ENCODE results near the gene GMEB2.
"Not testable (repeated sequence)": the region's sequence is repeated elsewhere in the genome, so short reads cannot be mapped to it uniquely, and the experiment has no call there.

GMEB2 gene

DNA sequence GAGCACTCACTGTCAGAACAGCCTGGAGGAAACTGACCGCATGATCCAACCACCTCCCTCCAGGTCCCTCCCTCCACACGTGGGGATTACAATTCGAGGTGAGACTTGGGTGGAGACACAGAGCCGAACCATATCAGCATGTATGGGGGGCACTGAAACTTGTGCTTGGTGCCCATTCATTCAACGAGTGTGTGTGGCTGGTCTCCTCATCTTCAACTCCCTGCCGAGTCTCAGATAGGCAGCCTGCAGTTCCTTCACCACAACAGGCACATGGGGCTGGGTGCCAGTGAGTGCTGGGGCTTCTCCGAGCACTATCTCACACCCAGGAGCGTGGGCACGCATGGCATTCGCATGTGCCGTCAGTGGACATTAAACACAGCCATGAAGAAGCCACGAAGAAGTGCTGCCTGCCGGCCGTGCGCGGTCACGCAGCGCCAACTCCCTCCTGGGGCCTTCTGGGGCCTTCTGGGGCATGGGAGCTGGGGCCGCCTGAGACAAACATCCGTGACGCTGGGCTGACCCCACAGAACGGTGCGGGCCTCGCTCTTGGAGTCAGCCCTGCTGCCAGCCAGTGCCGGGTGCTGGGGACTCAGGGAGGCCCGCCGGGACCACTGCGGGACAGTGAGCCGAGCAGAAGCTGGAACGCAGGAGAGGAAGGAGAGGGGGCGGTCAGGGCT is 30.5 kb upstream of the GMEB2 start:
- DNase-seq (ENCODE audit: low read depth, low spot score), result no peak

DNA sequence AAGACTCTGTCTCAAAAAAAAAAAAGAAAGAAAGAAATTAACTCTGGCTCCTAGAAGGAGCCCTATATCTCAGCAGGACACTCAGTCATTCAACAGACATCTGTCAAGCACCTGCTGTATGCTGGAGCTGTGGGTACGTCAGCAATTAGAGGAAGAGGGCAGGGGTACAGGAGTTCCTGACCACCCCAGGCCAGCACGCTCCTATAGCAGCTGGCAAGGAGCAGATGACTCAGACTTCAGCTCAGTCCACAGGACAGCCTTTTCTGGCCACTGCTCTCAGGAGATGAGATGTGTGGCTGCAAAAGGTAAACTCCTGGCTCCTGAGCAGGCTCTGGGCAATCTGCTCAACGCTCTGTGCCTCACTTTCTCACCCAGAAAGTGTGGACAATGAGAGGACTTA is 29.6 kb upstream of the GMEB2 start:
- no peak for DNase-seq (ENCODE audit: low read depth, low spot score)

DNA sequence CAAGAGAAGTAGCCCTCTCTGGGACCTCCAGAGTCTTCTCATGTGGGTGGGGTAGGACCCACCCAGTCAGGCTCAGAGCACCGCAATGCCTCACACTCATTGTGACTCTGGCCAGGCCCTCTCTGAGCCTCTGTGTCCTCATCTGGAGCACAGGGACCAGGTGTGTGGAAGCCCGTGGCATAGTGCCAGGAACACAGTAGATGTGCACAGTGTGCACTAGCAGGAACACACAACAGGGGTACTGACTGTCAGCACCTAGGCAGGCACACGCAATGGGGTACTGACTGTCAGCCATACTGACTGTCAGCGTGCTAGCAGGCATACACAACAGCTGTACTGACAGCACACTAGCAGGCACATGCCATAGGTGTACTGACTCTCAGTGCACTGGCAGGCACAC is 28.3 kb upstream of the GMEB2 start:
- no peak for DNase-seq (ENCODE audit: low read depth, low spot score)

DNA sequence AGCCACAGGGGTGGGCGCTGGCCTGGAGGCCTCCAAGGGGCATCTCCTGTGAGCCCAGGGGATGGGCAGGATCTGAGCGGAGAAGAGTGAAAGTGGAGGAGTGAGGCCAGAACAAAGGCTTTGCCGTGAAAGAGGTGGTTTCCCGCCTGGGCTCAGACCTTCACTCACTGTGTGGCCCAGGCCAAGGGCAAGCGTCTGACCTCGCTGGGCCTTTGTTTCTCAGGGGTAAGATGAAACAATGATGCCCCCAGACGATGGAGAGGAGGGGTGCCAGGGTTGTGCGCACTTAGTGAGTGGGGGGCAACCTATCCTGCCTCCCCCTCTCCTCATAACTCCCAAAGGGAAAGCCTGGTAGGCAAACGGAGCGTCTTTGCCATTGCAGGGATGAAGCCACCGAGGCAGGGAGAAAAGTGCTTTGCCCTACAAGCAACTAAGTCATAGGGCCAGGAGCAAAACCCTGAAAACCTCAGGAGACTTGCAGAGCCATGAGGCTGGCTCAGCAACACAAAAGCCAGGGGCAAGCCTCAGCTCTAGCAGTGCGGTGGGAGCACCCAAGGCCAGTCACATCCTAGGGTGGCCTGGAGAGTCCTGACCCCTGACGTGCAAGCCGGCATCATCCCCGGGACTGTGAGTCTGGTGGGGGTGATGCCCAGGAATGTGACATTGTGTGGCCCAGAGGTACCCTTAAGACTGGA is 27.2 kb upstream of the GMEB2 start:
- no peak for DNase-seq (ENCODE audit: low read depth, low spot score)

DNA sequence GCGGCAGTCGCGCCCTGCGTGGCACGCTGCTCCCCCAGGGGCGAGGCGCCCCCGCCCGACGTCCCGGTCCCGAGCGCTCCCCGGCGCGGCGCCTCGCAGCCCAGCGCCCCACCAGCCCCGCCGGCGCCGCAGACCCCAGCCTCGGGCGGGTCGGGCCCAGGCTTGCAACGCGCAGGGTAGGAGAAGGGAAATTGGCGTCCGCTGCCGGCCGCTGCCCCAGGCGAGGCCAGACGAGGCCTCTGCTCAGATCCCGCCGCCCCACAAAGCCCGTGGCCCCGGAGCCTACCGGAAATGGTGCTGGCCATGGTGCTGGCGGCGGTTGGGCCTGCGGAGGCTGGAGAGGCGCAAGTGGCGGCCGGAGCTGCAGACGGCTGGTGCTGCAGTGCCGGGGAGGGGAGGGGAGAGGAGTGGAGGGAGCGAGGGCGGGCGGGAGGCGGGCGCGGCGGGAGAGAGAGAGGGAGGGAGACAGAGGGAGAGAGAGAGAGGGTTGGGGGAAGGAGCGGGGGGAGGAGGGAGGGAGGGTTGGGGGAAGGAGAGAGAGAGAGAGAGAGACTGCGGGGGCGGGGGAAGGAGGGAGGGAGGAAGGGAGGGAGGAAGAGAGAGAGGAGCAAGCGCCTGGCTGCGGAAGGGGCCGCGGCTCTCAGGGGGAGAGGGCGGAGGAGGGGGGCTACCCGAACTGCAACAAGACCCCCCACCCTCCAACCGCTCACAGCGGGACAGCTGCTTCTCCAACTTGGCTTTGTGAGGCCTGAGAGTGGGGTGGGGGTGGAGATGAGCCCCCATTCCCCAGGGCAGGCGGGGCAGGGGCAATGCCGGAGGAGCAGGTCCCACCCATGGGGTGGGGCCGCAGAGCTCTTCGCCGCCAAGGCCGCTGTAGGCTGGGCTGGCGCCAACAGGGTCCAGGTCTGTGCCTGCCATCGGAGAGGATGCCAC is 26.4 kb upstream of the GMEB2 start, which contains the start of gene STMN3:
TSS of gene STMN3 (minus strand) at position 384 of the 933 bp plus-strand sequence. CDS start at position 305, 79 bp downstream.
- no peak for DNase-seq (ENCODE audit: low read depth, low spot score)

DNA sequence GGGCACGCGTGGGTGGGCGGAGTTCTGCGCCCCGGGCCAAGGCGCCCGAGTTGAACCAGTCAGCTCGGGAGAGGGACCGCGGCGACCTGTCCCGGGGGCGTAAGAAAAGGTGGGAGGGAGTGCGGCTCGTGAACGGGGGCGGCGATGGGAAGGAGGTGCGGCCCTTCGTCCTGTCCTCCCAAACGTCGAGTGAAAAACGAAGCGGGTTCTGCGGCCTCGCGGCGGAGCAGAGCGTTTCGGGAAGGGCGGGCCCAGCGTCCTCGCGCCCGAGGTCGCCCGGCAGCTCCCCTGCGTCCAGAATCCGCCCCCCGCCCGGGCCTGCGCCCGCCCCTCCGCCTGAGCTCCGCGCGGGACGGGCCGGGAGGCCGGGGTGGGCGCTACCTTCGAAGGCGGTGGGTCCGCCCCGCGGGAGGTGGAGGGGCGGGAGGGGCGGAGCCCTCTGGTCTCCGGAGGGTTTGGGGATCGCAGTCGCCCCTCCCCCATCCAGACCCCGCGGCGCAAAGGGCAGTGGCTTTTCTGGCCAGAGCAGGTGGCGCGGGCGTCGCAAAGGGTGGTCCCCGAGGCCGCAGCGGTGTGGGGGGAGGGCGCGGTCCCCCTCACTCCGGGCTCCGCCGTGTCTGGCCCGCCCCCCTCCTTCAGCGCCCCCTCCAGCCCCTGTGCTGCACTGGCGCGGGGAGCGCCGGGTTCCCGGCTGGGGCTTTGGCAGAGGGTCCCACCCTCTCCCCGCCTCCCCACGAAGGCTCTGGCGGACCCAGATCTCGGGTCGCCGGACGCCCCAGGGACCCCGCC is 25.5 kb upstream of the GMEB2 start:
- no peak for DNase-seq (ENCODE audit: low read depth, low spot score)

DNA sequence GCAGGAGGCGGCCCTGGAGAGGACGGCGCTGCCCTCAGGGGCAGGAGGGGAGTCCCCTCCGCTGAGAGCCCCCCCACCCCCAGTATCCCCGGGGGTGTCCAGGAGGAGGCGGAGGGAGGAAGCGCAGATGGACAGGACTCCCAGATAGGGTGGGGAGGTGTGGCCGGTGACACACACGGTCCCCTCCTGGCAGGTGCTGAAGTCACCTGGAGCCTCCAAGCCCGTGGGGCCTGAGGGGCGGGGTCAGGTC is 25.0 kb upstream of the GMEB2 start:
- no peak for DNase-seq (ENCODE audit: low read depth, low spot score)

DNA sequence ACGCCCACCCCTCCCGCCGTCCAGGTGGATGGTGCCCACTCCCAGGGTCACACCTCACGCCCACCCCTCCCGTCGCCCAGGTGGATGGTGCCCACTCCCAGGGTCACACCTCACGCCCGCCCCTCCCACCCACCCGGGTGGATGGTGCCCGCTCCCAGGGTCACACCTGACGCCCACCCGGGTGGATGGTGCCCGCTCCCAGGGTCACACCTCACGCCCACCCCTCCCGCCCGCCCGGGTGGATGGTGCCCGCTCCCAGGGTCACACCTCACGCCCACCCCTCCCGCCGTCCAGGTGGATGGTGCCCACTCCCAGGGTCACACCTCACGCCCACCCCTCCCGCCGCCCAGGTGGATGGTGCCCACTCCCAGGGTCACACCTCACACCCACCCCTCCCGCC is 23.6 kb upstream of the GMEB2 start:
- not testable (repeated sequence) for DNase-seq (ENCODE audit: low read depth, low spot score)

DNA sequence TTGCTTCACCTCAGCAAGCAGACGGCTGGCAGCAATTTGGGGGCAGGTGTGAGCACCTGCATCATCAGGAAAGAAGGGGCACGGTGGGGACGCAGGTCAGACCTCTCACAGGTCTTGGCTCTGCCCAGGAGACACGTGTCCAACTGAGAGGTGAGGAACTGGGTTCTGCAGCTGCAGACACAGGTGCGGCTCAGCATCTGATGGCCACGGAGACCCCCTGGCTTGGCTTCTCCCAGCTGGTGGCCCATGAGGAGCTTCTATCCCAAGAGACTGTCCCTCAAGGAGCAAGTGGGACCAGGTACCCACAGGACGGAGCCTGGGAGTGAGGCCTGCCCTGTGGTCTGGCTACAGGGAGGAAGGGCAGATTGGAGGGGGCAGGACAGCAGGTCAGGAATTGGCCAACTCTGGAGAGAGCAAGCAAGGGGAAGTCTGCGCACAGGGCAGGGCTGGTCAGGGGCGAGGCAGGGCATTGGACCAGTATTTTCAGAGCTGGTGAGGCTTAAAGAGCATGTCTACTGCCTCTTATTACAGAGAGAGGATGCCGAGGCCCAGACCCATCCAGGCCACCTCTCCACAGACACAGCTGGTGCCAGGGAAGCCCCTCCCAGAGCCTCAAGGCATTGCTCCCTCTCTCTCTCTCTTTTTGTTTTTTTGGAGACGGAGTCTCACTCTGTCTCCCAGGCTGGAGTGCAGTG is 22.1 kb upstream of the GMEB2 start:
- no peak for DNase-seq (ENCODE audit: low read depth, low spot score)

DNA sequence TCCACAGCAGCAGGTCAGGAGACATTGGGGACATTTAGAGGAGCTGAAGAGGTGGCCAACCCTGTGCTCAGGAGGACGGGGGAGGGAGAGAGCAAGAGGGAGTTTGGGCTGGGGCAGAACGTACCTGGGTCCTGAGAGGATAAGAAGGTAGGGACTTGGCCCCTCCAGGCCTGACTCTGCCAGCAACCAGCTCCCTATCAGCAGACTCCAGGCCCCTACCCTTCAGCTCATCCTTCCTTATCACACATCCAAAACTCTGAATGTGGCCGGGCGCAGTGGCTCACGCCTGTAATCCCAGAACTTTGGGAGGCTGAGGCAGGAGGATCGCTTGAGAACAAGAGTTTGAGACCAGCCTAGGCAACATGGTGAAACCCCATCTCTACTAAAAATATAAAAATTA is 21.3 kb upstream of the GMEB2 start:
- no peak for DNase-seq (ENCODE audit: low read depth, low spot score)

DNA sequence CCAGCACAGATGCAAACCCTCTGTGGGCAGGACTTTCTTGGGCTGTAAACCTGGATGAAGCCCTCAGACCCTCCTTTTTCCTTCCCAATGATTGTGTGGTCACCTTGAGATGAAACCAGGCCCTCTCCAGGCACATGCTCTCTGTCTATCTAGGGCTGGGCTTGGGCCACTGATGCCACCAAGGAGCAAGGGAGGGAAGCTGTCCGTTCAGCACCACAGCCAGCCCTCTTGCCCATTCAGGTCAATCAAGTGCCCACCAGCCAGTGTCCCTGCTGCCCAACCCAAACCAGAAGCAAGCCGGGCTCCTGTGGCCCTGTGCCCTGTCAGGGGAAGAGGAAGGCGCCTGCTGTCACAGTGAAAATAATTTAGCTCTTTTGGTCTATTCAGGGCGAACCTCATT is 18.3 kb upstream of the GMEB2 start:
- no peak for DNase-seq (ENCODE audit: low read depth, low spot score)

DNA sequence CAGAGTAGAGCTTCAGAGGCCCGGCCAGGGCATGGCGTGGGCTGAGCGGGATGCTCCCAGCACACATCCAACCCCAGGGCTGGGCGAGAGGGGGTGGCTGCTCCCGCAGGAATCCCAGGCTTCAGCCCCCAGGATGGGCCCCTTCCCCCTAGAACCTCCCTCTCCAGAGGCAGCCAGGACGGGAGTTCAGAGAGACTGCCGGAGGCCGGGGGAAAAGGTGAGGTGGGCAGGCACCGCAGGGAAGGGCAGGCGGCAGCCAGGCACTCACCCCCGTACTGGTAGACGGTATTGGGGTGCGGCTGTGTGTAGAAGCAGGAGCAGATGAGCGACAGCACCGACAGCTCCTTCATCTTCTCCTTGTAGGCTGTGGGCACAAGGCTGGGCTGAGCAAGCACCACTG is 17.0 kb upstream of the GMEB2 start:
- no peak for DNase-seq (ENCODE audit: low read depth, low spot score)

DNA sequence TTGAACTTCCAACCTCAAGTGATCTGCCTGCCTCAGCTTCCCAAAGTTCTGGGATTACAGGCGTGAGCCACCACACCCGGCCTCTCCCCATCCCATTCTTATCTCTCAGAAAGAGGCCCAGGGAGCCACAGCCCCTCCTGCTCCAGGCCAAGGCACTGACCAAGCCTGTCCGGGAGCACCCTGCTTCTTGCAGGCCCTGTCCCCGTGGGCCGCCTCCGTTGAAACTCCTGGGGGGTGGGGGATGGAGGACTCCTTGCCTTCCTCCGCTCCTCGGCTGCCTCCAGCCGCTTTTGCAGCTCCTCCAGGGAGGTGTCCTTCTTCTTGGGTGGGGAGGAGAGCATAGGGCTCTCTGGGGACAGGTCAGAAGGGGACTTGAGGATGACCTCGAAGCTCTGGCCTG is 16.6 kb upstream of the GMEB2 start:
- no peak for DNase-seq (ENCODE audit: low read depth, low spot score)

DNA sequence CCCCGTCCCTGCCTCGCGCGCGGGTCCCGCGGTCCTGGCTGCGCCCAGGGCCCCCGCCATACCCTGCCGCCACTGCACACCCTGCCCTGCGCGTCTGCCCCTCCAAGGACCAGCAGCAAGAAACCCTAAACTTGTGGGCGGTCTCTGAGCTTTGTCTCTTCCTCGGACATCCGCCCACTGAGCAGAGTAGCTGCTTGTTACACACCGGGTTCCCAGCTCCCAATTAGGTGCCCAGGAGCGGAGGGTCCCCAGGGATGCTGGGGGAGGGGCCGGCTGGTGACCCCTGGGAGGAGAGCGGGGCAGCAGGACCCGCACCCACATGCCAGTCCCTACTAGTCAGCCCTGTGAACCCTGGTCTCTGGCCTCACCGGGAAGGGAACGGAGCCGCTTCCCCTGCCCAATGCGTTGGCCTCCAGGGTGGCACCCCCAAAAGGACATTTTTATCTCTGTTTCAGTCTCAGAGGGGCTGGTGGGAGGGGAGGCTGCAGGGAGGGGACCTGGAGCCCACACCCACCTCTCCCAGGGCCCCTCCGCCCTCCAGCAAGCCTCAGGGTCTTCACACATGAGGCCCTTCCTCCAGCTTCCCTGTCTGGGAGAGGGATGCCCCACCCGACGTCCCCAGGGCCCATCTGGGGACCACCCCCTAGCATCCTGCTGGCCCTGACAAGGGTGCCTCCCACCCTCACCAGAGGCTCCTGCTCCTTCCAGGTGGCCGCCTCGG is 15.8 kb upstream of the GMEB2 start:
- no peak for DNase-seq (ENCODE audit: low read depth, low spot score)

DNA sequence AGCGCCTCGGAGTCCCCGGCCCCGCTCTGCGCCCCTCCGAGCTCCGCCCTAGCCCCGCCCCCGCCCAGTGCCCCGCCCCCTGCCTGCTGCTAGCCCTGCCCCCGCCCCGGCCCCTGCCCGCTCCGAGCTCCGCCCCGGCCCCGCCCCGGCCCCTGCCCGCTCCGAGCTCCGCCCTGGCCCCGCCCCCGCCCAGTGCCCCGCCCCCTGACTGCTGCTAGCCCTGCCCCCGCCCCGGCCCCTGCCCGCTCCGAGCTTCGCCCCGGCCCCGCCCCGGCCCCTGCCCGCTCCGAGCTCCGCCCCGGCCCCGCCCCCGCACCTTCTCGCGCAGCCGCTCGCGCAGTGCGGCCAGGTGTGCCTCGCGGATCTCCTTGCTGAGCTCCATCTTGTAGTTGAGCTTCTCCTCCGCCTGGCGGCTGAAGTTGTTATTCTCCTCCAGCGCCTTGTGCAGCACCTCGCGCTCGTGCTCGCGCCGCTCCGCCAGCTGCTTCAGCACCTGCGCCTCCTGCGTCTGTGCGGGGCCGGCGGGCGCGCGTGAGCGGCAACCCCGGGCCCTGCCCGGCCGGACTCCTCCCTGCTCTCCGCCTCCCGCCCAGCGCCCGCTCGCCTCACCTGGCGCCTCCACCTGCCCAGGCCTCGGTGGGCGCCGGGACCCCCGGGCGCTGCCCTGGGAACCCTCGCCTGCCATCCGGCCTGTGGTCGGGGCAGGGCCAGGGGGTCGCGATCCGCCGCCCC is 15.1 kb upstream of the GMEB2 start:
- peak; percentile 95 for DNase-seq (ENCODE audit: low read depth, low spot score)

DNA sequence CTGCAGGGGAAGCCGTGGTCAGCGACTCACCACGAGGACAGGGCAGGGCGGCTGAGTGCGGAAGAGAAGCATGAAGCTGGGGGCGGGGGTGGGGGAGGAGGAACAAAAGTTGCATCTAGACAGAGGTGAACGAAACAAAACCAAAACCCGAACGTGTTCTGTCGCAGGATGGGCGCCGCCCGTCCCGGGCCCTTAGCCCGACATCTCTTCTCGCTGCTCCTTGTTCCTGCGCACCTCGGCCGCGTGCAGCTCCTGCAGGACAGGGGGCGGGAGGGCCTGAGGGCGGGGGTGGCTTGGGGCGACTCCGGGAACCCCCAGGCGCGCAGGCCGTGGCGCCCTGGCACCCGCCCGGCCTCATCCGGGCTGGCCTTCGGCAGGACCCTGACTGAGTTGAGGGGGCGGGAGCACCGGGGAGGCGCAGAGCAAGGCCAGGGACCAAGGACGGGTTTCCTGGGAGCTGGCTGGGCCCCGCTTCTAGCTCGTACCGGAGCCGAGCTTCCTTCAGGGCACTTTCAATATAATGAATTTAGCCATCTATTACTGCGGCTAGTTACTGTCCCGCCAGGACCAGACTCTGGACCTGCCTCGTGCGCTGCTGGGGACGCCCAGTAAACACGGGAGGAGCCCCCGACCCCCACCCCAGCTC is 14.4 kb upstream of the GMEB2 start:
- no peak for DNase-seq (ENCODE audit: low read depth, low spot score)

DNA sequence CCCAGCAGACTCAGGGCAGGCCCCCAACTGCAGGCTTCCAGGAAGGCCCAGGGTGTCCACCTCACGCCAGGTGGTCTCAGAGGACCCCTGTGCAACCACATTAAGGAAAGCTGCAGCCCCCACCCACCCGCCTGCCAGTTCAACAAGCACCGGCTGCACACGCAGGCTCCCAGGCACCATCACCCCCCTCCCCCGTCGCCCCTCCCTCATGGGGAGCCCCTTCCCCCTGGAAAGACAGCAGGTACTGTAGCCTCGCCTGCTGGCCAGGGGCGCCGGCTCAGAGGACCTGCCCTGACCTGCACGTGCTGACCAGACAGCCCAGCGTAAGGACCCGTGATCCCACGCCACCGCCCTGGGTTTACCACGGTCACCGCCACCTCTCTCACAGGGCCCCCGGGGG is 13.8 kb upstream of the GMEB2 start:
- DNase-seq (ENCODE audit: low read depth, low spot score), result not testable (repeated sequence)

DNA sequence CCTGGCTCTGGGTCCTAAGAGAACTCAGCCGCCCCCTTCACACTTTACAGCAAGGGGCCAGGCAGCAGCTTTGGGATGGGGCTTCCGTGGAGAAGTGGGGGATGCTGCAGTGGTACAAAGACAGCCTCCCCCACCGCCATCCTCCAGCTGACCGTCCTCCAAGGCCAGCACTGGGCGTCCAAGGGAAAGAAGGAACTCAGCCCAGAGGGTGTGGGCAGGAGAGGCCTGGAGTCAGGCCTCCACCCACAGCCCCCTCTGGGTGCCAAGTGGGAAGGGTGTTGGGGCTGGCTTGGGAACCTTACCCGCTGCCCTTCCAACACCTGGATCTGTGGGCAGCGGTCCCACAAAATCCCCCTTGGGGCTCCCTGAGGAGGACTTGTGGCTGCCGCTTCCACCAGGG is 13.2 kb upstream of the GMEB2 start:
- DNase-seq (ENCODE audit: low read depth, low spot score), result no peak

Data from activated naive CD8-positive, alpha-beta T cell treated with anti-CD3 and anti-CD28 coated beads, Interleukin-2, amount 50 U/mL, for 16 hours (primary cell).